H1 (cell line): Measurements from ENCODE around the gene TPRN. TPM values are rescaled to one million over a fixed set of nuclear protein-coding genes. Genes with fewer than 3 reads are reported as not detected.

Experiments
- ATF3 ChIP-seq: IDR thresholded peaks from 2 replicates; pipeline ENCODE4 v1.6.1; 2011; ENCODE audit warnings: low read depth, mild to moderate bottlenecking, low read length; ENCODE audit not compliant: insufficient read depth
- CTCF ChIP-seq, 3 experiments: IDR thresholded peaks; 1 replicate in 2 of 3; 2 replicates in 1 of 3; pipeline versions ENCODE4 v1.5.1 to v1.6.1; 2011; ENCODE audit warnings: low read length in 3 of 3, mild to moderate bottlenecking in 3 of 3, inconsistent platforms in 2 of 3, low read depth in 1 of 3, moderate library complexity in 1 of 3; ENCODE audit not compliant: insufficient read depth in 1 of 3; ENCODE audit errors: control extremely low read depth in 1 of 3
- GABPA ChIP-seq: IDR thresholded peaks from 2 replicates; pipeline ENCODE4 v1.6.1; 2011; ENCODE audit warnings: mild to moderate bottlenecking, low read length, moderate library complexity, borderline replicate concordance; ENCODE audit not compliant: insufficient read depth
- KDM1A ChIP-seq: fragments of 200-600, 300-600 bp; sonication (generic); IDR thresholded peaks from 2 replicates; pipeline ENCODE4 v1.7.1; 2016; ENCODE audit warnings: mild to moderate bottlenecking, low read length, borderline replicate concordance
- polyA plus RNA-seq, 7 experiments: library from polyadenylated mRNA; depleted of rRNA in 3 of 7; stranded (reverse) in 5 of 7; unstranded in 2 of 7; fragments of >200 nt in 5 of 7; fragments of 200-250 nt in 2 of 7; gene quantifications; 1 replicate in 5 of 7; 2 replicates in 1 of 7; 4 replicates in 1 of 7; pipeline versions ENCODE4 v1.2.1 to v1.2.3, GENCODE V29; 2011 to 2013; ENCODE audit warnings: missing spikeins in 2 of 7, mixed read lengths in 2 of 7
- total RNA-seq: library from RNA; stranded (reverse); fragmentation: NEBNext Ultra II Directional; extraction: Animal tissue kit (Norgen Biotek cat#: 25700); gene quantifications from 2 replicates; pipeline ENCODE4 v1.2.1, GENCODE V29; 2021

The TPRN gene
- total and polyA plus RNA-seq, 2 of the 8 experiments (the other 6 are each of a cell fraction or from before 2014, with no cell fraction given), result 9.7 to 23.2 TPM

DNA sequence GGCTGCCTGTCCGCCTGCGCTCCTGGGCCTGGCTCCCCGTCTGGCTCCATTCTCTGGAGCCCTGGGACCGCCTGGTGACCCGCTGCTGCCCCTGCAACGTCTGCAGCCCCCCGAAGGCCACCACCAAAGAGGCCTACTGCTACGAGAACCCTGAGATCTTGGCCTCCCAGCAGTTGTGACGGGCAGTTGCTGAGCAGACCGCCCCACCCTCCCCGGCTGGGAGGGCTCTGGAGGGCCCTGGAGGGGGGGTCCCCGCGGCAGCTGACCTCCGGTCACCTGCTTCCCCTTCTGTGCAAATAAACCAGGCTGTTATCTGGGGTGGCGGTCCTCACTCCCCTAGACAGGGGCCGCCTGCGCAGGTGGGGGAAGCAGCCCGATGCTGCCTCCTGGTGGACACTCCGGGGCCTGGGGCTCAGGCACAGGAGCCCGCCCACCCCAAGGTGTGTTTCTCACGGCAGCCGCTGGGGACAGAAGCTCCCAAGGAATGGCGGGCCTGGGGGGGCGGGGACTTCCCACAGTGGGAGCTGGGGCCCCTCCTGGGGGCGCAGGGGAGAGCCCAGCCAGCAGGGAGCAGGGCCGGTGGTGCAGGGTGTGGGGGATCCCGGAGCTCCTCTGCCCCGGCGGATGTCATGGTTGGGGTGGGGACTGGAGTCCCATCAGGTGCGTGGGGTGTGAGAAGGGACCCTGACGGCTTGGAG, 35.8 kb upstream of the TPRN start (continued):
- TF ChIP-seq ATF3 (no peak), CTCF (IDR thresholded peaks at IDR 0.05; ENCODE audit: control extremely low read depth in 1 of 3, insufficient read depth in 1 of 3, low read depth in 1 of 3, low read length in 3 of 3) (peak in 2 of 3 experiments; percentile 95 to 99; a peak in 3 of 4 replicates), KDM1A (no peak), GABPA (peak; percentile 73; the same call in 1 of the 2 replicates)
- TF ChIP-seq, all 59 proteins: peak for 16
